IMR-90 (cell line): Measurements from ENCODE around the gene FAM53B. TPM values are rescaled to one million over a fixed set of nuclear protein-coding genes. Genes with fewer than 3 reads are reported as not detected.

ENCODE experiments used
- ATAC-seq: fragments of 200-7000 bp; cut with Tn5 transposase; 2 replicates; pipeline ENCODE4 v1.9.1; 2020; ENCODE audit warnings: low read depth, mild to moderate bottlenecking, moderate library complexity
- BruUV-seq: library from RNA; stranded (reverse); fragments of 400-500 nt; replicated peaks from 2 replicates; lab custom pipeline; 2021; lab: Mats Ljungman, UMichigan
- CTCF ChIA-PET: fragments of 300-600 bp; formaldehyde crosslinking; extraction: SDS; loops from one replicate; lab custom pipeline; 2021; ENCODE audit warnings: antibody characterized with exemption; lab: Yijun Ruan, JAX
- POLR2A ChIA-PET: fragments of 300-600 bp; sonication (Branson Sonifier 250); formaldehyde crosslinking; loops from one replicate; lab custom pipeline; 2022; ENCODE audit warnings: antibody characterized with exemption; ENCODE audit not compliant: unreplicated experiment; lab: Charles Lee
- DNase-seq: peaks from one replicate; pipeline ENCODE4 v3.0.0; 2013
- H2AFZ ChIP-seq: replicated peaks from 2 replicates; pipeline ENCODE3; 2013; ENCODE audit warnings: low read length, mild to moderate bottlenecking; ENCODE audit not compliant: poor library complexity
- H2AK5ac ChIP-seq: 2 replicates; pipeline ENCODE4 v1.6.1; 2013; ENCODE audit warnings: low read depth, low read length, inconsistent platforms
- H2AK9ac ChIP-seq: replicated peaks from 2 replicates; pipeline ENCODE3; 2013; ENCODE audit warnings: mild to moderate bottlenecking, low read depth, low read length, moderate library complexity; ENCODE audit not compliant: poor library complexity
- H2BK120ac ChIP-seq: 2 replicates; pipeline ENCODE4 v1.6.1; 2013; ENCODE audit warnings: low read depth, low read length, inconsistent platforms
- H2BK15ac ChIP-seq: 3 replicates; pipeline ENCODE4 v1.6.1; 2013; ENCODE audit warnings: low read depth, low read length, inconsistent platforms
- H2BK20ac ChIP-seq: 2 replicates; pipeline ENCODE4 v1.6.1; 2013; ENCODE audit warnings: low read depth, mild to moderate bottlenecking, inconsistent platforms, low read length, moderate library complexity
- H2BK5ac ChIP-seq: 2 replicates; pipeline ENCODE4 v1.6.1; 2013; ENCODE audit warnings: mild to moderate bottlenecking, low read depth, low read length, inconsistent platforms; ENCODE audit not compliant: poor library complexity, severe bottlenecking
- H3K14ac ChIP-seq: replicated peaks from 2 replicates; pipeline ENCODE4 v1.6.1; 2013; ENCODE audit warnings: low read depth, low read length, inconsistent platforms
- H3K18ac ChIP-seq: 2 replicates; pipeline ENCODE4 v1.6.1; 2013; ENCODE audit warnings: low read depth, low read length, control low read depth
- H3K23ac ChIP-seq: 2 replicates; pipeline ENCODE4 v1.6.1; 2013; ENCODE audit warnings: low read depth, low read length, inconsistent platforms
- H3K27ac ChIP-seq: 2 replicates; pipeline ENCODE4 v1.5.1; 2013; ENCODE audit warnings: mild to moderate bottlenecking, control low read depth, low read length; ENCODE audit not compliant: insufficient read depth
- H3K27me3 ChIP-seq: 2 replicates; pipeline ENCODE4 v1.6.1; 2013; ENCODE audit warnings: low read length; ENCODE audit not compliant: control insufficient read depth, insufficient read depth
- H3K36me3 ChIP-seq: 2 replicates; pipeline ENCODE4 v1.6.1; 2013; ENCODE audit warnings: low read length, mixed read lengths; ENCODE audit not compliant: control insufficient read depth, insufficient read depth
- H3K4ac ChIP-seq: 2 replicates; pipeline ENCODE4 v1.6.1; 2013; ENCODE audit warnings: low read depth, low read length, inconsistent platforms
- H3K4me1 ChIP-seq: 2 replicates; pipeline ENCODE4 v1.6.1; 2013; ENCODE audit warnings: low read length, mixed read lengths; ENCODE audit not compliant: control insufficient read depth, insufficient read depth
- H3K4me2 ChIP-seq: 2 replicates; pipeline ENCODE4 v1.6.1; 2013; ENCODE audit warnings: low read depth, mild to moderate bottlenecking, control low read depth, low read length, moderate library complexity
- H3K4me3 ChIP-seq: 2 replicates; pipeline ENCODE4 v1.5.1; 2013; ENCODE audit warnings: low read depth, mild to moderate bottlenecking, control low read depth, low read length, moderate library complexity; ENCODE audit not compliant: insufficient read depth
- H3K56ac ChIP-seq: 2 replicates; pipeline ENCODE4 v1.6.1; 2013; ENCODE audit warnings: low read length, inconsistent platforms; ENCODE audit not compliant: insufficient read depth; ENCODE audit errors: extremely low read depth
- H3K79me1 ChIP-seq, 2 experiments: 2 replicates each; pipeline ENCODE4 v1.6.1; 2013; ENCODE audit warnings: low read length in 2 of 2, inconsistent platforms in 1 of 2, low read depth in 1 of 2
- H3K9ac ChIP-seq: 2 replicates; pipeline ENCODE4 v1.6.1; 2013; ENCODE audit warnings: low read depth, low read length, control low read depth
- H3K9me1 ChIP-seq: 2 replicates; pipeline ENCODE4 v1.6.1; 2013; ENCODE audit warnings: low read length, inconsistent platforms; ENCODE audit not compliant: insufficient read depth
- H3K9me3 ChIP-seq: 2 replicates; pipeline ENCODE4 v1.6.1; 2013; ENCODE audit warnings: low read length; ENCODE audit not compliant: control insufficient read depth, insufficient read depth
- H4K20me1 ChIP-seq: 2 replicates; pipeline ENCODE4 v1.6.1; 2013; ENCODE audit warnings: low read length, inconsistent platforms; ENCODE audit not compliant: insufficient read depth
- H4K5ac ChIP-seq: 2 replicates; pipeline ENCODE4 v1.6.1; 2013; ENCODE audit warnings: mild to moderate bottlenecking, low read depth, low read length, control low read depth
- H4K8ac ChIP-seq, 2 experiments: 2 replicates each; pipeline ENCODE4 v1.6.1; 2013; ENCODE audit warnings: low read depth in 2 of 2, low read length in 2 of 2, control low read depth in 1 of 2, inconsistent platforms in 1 of 2
- H4K91ac ChIP-seq: 2 replicates; pipeline ENCODE4 v1.6.1; 2013; ENCODE audit warnings: low read depth, low read length, inconsistent platforms; ENCODE audit not compliant: insufficient read depth
- CEBPB ChIP-seq: IDR thresholded peaks from 2 replicates; pipeline ENCODE4 v1.6.1; 2012; ENCODE audit warnings: low read depth, low read length, improper control_type of control experiment
- CHD1 ChIP-seq: IDR thresholded peaks from 2 replicates; pipeline ENCODE4 v1.6.1; 2012; ENCODE audit warnings: low read depth, low read length, improper control_type of control experiment
- FOS ChIP-seq: fragments of 150-350 bp; IDR thresholded peaks from 2 replicates; pipeline ENCODE4 v1.6.1; 2016; ENCODE audit warnings: low read depth, low read length
- NFE2L2 ChIP-seq: fragments of 150-350 bp; IDR thresholded peaks from 2 replicates; pipeline ENCODE4 v1.6.1; 2016; ENCODE audit warnings: low read depth, mild to moderate bottlenecking, low read length
- POLR2A ChIP-seq: IDR thresholded peaks from 2 replicates; pipeline ENCODE4 v1.6.1; 2012; ENCODE audit warnings: mild to moderate bottlenecking, low read depth, low read length
- RCOR1 ChIP-seq: IDR thresholded peaks from 2 replicates; pipeline ENCODE4 v1.6.1; 2012; ENCODE audit warnings: mild to moderate bottlenecking, low read length, improper control_type of control experiment; ENCODE audit not compliant: insufficient replicate concordance
- USF2 ChIP-seq: fragments of 150-350 bp; IDR thresholded peaks from 2 replicates; pipeline ENCODE4 v1.6.1; 2017; ENCODE audit warnings: mild to moderate bottlenecking, antibody characterized with exemption, low read length, low read depth
- WGBS, 2 experiments: methylation state at CpG; one replicate each; pipeline versions ENCODE4 v1.1.5 to v1.1.7; 2013; ENCODE audit warnings: missing lambda C conversion rate in 2 of 2; ENCODE audit not compliant: insufficient read length in 1 of 2; ENCODE audit errors: extremely low coverage in 2 of 2; 5-methylcytosine and 5-hydroxymethylcytosine counted together
- dilution Hi-C: fragments of 300-500 bp; cut with HindIII; formaldehyde crosslinking; loops from one replicate; pipeline ENCODE4 v1.14.3; 2018; ENCODE audit warnings: low sequenced_read_pairs; ENCODE audit not compliant: unreplicated experiment
- in situ Hi-C: fragments of 300-500 bp; cut with MboI; formaldehyde crosslinking; loops from 3 replicates; pipeline ENCODE4 v1.14.3; 2019; ENCODE audit warnings: low sequenced_read_pairs, inconsistent platforms, mixed read lengths
- intact Hi-C: fragments of 100-400 bp; cut with micrococcal nuclease; formaldehyde crosslinking; loops from 2 replicates; pipeline ENCODE4 v1.10.0; 2022
- polyA plus RNA-seq, 3 experiments: library from polyadenylated mRNA; depleted of rRNA; stranded (reverse); fragments of >200 nt; gene quantifications; 2 replicates each; pipeline ENCODE4 v1.2.3, GENCODE V29; 2012; ENCODE audit warnings: low replicate concordance in 1 of 3
- total RNA-seq: library from RNA; depleted of rRNA; stranded (reverse); fragments of >200 nt; gene quantifications from 2 replicates; pipeline ENCODE4 v1.2.3, GENCODE V29; 2012

FAM53B gene
- total and polyA plus RNA-seq, 2 of the 4 experiments (the other 2 are of a cell fraction), result 3.8 to 5.7 TPM

- CTCF ChIA-PET, result no interaction called here
- peak; percentile 29 for DNase-seq
Measured at GRCh38 chr10:124657806-124658205, 86.4 kb downstream of the FAM53B start.

More at GRCh38 chr10:124657806-124658205, 86.4 kb downstream of the FAM53B start:
- H3K23ac ChIP-seq, result no peak overlapping the region; the same call in 1 of the 2 replicates
- H3K4ac ChIP-seq, result no peak overlapping the region
- peak overlapping the region; percentile 45 for H2AFZ ChIP-seq
- no peak overlapping the region for H2AK5ac ChIP-seq
- in situ Hi-C loops (no loop called here), dilution Hi-C loops (no loop called here), intact Hi-C loops (no loop called here)
- H3K9me1 ChIP-seq, result peaks cover 14% of the 10 kb centered on the region
- ATAC-seq, result no peak
- H4K20me1 ChIP-seq, result peaks cover 9% of the 10 kb centered on the region
- no peak overlapping the region for H3K4me2 ChIP-seq
- 100% methylated on average over 1 of the region's 9 CpGs; no CpG with 5 or more reads in 1 of the 2 experiments for WGBS, 2 experiments
- H2BK20ac ChIP-seq, result no peak overlapping the region
- no peak overlapping the region for H3K27ac ChIP-seq
- H3K56ac ChIP-seq, result no peak overlapping the region
- no peaks in the 10 kb centered on the region for H3K4me1 ChIP-seq
- no peaks in the 10 kb centered on the region for H3K27me3 ChIP-seq
- no peak overlapping the region for H2BK5ac ChIP-seq
- peaks cover 1% of the 10 kb centered on the region for H3K36me3 ChIP-seq
- no peak overlapping the region for H4K8ac ChIP-seq
- no peak overlapping the region for H3K9ac ChIP-seq
- H3K4me3 ChIP-seq, result no peak overlapping the region
- H4K91ac ChIP-seq, result no peak overlapping the region
- no TSS peak for BruUV-seq
- POLR2A ChIA-PET, result no interaction called here
- no peak overlapping the region for H4K5ac ChIP-seq
- H2AK9ac ChIP-seq, result no peak overlapping the region
- TF ChIP-seq NFE2L2 (no peak), POLR2A (no peak), CEBPB (no peak), USF2 (no peak), RCOR1 (no peak), FOS (no peak), CHD1 (no peak)
- H2BK15ac ChIP-seq, result no peak overlapping the region
- H2BK120ac ChIP-seq, result no peak overlapping the region
- H3K18ac ChIP-seq, result no peak overlapping the region
- H3K79me1 ChIP-seq, result peaks cover 0 to 2% of the 10 kb centered on the region in 2 experiments; a peak in 2 of 4 replicates
- H3K14ac ChIP-seq, result no peak overlapping the region
- H3K9me3 ChIP-seq, result no peaks in the 10 kb centered on the region
